ENCODE data around the gene DLG2.
"Not testable (repeated sequence)": the region's sequence is repeated elsewhere in the genome, so short reads cannot be mapped to it uniquely, and the experiment has no call there.

Gene DLG2

GRCh38 chr11:83801799-83802198 is 1825.3 kb downstream of the DLG2 start:
- no peak for DNase-seq

- DNase-seq = no peak
Measured at GRCh38 chr11:83793310-83793709, 1833.8 kb downstream of the DLG2 start.

- DNase-seq = no peak
Measured at GRCh38 chr11:83791557-83791956, 1835.6 kb downstream of the DLG2 start.

DNA sequence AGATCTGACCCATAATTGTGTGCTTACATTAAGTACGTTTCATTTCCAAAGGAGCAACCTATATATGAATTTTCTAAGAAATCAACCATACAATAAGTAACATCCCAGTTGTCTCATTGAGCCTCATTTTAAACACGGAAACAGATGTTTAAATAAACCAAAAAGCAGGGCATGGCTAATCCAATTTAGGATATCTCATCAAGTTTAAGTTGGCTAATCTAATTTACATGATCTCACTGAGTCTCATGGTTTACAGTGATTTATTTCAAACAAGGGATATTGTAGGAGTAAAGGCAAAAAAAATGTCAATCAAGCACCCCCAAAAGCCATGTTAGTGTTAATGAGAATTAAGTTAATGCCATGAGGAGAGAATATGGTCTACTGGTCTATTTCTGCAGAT is 1841.2 kb downstream of the DLG2 start:
- no peak for DNase-seq

GRCh38 chr11:83784419-83784818 is 1842.7 kb downstream of the DLG2 start:
- no peak for DNase-seq

- DNase-seq = no peak
Measured at GRCh38 chr11:83782329-83782728, 1844.8 kb downstream of the DLG2 start.

DNA sequence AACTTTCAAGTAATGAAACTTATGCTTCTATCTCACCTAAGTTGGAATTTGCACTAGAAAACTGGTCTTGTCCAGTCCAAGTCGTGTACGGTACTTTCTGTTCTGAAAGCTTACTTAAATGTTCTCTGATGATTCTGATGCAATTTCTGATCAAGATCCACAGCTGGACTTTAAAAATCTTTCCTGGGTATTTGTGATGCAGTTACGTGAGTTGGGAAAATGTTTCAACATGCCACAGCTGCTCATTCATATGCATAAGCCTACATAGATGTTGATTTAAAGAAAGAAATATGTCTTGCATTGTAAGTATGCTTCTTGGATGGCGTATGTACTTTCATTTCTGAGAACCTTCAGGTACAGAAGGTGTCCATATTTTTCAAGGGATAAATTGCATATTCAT is 1847.3 kb downstream of the DLG2 start:
- DNase-seq = no peak

DNA sequence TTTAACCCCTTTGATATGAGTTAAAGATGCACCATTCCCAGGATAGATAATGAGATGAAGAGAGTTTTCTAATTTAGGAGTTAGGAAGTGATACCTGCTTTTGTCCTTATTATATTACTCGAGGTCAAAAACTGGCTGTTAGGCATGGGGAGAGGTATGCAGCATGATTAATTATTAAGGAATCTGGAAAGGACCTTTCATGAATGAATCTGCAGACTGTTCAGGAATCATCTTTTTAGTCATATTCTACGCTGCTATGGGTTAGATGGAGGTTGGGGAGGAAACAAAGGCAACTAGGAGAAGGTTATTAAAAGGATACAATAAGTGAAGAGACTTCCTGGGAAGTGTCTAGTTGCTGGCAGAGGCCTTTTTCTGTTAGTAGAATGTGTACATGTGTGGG is 1848.5 kb downstream of the DLG2 start:
- DNase-seq = no peak

DNA sequence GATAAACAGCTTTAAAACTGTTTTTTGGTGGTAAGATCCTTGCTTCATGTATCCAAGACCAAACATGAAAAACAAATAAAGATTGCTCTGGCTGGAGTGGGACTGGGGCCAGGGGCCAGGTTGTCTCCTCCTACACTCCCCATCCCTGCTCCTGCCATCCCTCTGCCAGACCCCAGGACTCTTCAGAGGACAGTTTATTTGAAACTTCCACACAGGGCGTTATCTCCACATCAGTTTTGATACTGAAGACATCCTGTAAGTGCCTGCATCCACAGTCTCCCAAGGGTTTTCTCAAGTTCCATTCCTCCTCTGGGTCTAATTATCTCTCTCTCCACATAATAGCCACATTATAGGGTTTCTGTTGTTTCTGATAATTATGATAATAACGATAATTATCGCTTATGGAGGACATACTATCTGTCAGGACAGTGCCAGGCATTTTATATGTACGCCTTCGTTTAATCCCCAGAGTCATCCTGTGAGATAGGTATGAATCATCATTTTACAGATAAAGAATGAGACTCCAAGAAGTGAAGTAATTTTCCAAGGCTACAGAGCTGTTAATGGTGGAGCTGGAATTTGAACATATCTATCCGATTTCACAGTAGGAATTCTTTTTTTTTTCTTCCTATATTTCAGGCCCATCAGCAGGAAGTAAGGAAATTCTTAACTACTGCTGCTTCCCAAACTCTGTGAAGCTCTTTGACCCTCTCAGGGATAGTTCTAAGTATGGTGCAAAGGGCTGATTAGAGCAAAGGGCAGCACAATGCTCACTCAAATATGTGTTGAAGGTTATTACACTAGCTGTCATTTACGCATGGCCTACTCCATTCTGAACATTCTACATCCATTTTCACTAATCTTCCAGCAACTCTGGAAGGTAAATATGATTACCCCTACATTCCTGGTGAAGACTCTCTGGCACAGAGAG is 1852.9 kb downstream of the DLG2 start:
- no peak for DNase-seq

- DNase-seq = no peak
Measured at GRCh38 chr11:83768489-83768888, 1858.7 kb downstream of the DLG2 start.

GRCh38 chr11:83766932-83767331 is 1860.2 kb downstream of the DLG2 start:
- DNase-seq = no peak

DNA sequence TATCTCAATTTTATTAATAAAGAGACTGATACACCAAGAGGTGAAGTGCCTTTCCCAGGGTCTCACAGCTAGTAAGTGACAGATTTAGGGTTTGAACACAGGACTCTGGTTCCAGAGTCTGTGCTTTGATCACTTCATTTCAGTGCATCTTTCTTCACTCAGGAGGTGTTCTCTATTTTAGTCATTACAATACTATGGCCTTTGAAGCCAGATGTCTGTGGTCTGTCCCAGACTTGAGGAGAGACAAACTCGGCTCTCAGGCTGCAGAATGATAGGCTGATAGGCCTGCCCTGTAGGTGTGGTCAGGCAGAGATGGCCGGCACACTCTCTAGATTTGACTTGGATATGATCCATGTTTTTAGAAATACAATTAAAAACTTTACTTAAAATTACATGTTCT is 1862.5 kb downstream of the DLG2 start:
- DNase-seq = no peak

- DNase-seq = no peak
Measured at GRCh38 chr11:83760932-83761331, 1866.2 kb downstream of the DLG2 start.

DNA sequence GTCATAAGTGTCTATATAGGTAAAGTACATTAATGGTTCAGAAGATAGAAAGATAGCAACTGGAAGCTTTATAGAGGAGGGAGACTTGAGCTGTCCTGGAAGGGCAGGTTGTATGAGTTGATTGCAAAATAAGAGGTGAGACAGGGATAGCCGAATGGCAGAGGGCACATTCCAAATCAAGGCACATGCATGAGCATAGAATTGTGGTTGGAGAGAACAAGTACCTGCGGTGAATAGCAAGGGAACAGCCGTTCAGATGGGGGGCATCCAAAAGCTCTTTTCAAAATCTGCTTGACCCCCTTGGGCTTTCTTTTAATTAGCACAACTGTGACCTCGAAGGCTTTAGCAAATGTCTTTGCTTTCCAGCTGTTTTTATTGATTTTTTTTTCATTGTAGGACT is 1868.0 kb downstream of the DLG2 start:
- DNase-seq = no peak

DNA sequence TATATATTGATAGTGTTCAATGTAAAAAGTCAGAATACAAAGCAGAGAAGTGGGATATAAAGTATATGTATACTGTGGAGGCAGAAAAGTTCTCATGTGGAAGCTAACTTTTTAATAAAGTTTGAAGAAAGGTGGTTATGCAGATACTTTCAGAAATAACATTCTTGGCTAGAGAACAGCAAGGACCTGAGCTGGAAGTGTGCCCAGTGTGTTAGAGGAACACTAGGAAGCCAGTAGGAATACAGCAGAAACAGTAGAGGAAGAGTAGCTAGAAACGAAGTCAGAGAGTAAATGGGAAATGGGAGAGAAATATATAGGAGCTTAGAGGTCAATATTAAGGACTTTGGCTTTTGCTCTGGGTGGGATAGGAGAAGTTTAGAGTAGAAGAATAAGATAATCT is 1876.1 kb downstream of the DLG2 start:
- DNase-seq = no peak

DNA sequence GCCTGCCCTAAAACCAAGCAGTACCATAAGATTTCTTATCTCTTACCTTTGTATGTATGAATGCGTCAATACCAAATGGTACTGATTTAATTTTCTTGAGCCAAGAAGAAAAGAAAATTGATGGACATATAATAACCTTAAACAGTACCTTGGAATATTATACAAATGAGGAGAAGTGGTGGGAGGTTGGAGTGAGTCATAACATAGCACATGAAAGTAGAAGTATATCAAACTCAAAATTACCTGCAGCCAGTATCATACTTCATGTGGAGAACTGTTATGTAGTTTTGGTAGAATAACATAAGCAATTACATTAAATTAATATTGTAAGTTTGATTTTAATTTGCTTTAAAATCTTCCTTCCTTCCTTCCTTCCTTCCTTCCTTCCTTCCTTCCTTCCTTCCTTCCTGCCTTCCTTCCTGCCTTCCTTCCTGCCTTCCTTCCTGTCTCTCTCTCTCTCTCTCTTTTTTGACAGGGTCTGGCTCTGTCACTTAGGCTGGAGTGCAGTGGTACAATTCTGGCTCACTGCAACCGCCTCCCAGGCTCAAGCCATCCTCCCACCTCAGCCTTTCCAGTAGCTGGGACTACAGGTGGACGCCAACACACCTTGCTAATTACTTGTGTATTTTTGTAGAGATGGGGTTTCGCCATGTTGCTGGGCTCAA is 1880.1 kb downstream of the DLG2 start:
- DNase-seq = no peak

- DNase-seq = no peak
Measured at GRCh38 chr11:83744620-83745192, 1882.4 kb downstream of the DLG2 start.

GRCh38 chr11:83736684-83737083 is 1890.5 kb downstream of the DLG2 start:
- no peak for DNase-seq

DNA sequence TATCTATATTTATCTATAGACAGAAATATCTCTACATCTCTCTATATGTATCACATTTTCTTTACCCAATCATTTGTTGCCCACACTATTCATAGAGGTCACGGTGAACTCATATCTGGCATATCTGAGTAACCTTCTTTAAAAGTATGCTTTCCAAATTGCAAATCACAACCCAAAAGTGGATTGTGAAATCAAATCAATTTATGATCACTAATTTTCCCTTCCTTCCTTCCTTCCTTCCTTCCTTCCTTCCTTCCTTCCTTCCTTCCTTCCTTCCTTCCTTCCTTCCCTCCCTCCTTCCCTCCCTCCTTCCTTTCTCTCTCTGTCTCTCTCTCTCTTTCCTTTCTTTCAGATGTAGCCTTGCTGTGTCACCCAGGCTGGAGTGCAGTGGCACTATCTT is 1893.0 kb downstream of the DLG2 start:
- DNase-seq = no peak

GRCh38 chr11:83731288-83731687 is 1895.9 kb downstream of the DLG2 start:
- not testable (repeated sequence) for DNase-seq

DNA sequence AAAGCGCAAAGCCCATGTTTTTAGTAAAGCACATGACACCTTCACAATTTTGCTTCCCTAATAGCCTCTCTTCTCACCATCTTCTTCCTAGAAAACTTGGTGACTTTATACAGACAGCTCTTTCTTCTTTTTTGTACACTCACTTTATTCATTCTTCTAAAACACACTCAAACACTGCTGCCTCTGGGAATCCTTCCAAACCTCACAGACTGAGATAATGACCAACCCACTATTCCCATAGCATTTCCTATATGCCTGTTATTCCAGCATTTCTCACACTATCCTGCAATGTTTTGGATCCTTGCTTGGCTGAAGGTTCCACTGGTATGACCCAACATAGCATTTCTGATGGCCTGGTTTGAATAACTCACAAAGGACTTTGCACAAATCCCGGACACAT is 1898.9 kb downstream of the DLG2 start:
- no peak for DNase-seq

GRCh38 chr11:83727251-83727650 is 1899.9 kb downstream of the DLG2 start:
- no peak for DNase-seq

DNA sequence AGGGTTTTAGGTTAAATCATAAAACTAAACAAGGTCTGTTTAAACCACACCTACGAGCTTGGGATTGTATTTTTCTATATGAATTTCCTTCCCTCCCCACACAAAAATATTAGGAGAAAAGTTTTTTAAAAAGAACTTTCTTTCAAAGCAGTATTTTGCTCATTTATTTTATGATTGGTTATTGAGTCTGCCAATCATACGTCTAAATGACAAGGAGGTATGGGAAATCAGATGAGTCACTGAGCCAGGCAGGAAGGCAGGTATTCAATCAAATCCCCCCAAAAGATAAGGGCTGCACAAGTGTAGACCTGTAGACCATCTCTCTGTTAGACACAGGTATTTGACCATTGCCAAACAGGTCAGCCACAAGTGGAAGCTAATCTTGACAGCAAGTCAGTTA is 1900.8 kb downstream of the DLG2 start:
- no peak for DNase-seq

GRCh38 chr11:83725728-83726127 is 1901.4 kb downstream of the DLG2 start:
- DNase-seq = no peak
